C4-2B (cell line): ENCODE results near the gene SATL1.

Source experiments
- H3K27ac ChIP-seq: fragments of 450-650 bp; 2 replicates; pipeline ENCODE4 v1.5.1; 2017
- ZFX ChIP-seq: fragments of 450-650 bp; IDR thresholded peaks from 2 replicates; pipeline ENCODE4 v1.6.1; 2017
- TF ChIP-seq, protein P1 (sequence below): fragments of 450-650 bp; conservative IDR thresholded peaks from 2 replicates; pipeline ENCODE4 v1.5.1; 2017; ENCODE audit warnings: mild to moderate bottlenecking

SATL1 gene

DNA sequence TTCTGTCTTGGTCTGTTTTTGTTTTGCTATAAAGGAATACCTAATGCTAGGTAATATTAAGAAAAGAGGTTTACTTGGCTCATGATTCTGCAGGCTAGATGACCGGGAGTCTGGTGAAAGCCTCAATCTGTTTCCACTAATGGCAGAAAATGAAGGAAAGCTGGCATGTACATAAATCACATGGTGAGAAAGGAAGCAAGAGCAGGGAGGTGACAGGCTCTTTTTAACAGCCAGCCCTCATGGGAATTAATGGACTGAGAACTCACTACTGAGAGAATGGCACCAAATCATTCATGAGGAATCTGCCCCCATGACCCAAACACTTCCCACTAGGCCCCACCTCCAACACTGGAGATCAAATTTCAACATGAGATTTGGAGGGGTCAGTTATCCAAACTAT lies 27.6 kb downstream of the SATL1 start:
- TF ChIP-seq, protein P1, sequence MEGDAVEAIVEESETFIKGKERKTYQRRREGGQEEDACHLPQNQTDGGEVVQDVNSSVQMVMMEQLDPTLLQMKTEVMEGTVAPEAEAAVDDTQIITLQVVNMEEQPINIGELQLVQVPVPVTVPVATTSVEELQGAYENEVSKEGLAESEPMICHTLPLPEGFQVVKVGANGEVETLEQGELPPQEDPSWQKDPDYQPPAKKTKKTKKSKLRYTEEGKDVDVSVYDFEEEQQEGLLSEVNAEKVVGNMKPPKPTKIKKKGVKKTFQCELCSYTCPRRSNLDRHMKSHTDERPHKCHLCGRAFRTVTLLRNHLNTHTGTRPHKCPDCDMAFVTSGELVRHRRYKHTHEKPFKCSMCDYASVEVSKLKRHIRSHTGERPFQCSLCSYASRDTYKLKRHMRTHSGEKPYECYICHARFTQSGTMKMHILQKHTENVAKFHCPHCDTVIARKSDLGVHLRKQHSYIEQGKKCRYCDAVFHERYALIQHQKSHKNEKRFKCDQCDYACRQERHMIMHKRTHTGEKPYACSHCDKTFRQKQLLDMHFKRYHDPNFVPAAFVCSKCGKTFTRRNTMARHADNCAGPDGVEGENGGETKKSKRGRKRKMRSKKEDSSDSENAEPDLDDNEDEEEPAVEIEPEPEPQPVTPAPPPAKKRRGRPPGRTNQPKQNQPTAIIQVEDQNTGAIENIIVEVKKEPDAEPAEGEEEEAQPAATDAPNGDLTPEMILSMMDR: no peak
- no peak for TF ChIP-seq ZFX

DNA sequence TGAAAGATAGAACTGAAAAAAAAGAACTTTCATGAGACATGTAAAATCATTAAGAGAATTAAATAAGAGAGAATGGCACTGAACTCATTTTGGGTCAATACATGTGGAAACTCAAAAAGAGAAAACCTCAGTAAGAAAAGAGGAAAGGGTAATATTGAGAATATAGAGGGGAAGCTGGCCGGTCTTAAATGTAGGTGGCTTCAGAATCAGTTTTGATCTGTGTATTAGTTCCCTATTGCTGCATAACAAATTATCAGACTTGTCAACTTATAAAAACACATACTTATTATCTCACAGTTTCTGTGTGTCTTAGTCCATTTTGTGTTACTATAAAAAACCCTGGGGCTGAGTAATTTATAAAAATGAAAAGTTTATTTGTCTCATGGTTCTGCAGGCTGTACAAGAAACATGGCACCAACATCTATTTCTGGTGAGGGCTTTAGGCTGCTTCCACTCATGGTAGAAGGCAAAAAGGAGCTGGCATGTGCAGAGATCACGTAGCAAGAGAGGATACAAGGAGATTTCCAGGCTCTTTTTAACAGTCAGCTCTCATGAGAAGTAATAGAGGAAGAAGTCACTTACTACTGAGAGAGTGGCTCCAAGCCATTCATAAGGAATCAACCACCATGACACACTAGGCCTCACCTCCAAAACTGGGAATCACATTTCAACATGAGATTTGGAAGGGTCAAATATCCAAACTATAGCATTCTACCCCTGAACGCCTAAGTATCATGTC lies 29.6 kb downstream of the SATL1 start:
- TF ChIP-seq, protein P1: no peak
- TF ChIP-seq ZFX: no peak
- H3K27ac ChIP-seq: no peak overlapping the region

More for the DNA sequence above, 27.6 kb downstream of the SATL1 start:
- no peak overlapping the region for H3K27ac ChIP-seq

DNA sequence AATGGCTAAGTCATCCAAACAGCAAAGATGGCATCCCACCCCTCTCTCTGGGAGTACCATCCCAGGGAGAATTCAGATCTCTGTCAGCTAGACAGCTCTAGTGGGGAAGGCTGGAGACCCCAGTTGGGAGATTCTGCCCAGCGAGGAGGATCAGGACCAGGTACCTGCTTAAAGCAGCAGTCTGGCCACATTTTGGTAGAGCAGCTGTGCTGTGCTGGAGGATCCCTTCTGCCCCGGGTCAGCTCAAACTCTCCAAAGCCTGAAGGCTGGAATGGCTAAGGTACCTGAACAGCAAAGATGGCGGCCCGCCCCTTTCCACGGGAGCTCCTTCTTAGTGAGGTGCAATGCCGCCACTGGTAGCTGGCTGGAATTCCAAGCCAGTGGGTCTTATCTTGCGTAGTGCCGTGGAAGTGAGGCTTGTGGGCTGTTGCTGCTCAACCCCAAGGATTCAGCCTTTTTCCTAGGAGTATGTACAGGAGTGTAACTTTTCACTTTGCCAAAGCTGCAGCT lies 40.1 kb downstream of the SATL1 start:
- TF ChIP-seq ZFX: no peak
- TF ChIP-seq, protein P1: no peak
- H3K27ac ChIP-seq: no peak overlapping the region

DNA sequence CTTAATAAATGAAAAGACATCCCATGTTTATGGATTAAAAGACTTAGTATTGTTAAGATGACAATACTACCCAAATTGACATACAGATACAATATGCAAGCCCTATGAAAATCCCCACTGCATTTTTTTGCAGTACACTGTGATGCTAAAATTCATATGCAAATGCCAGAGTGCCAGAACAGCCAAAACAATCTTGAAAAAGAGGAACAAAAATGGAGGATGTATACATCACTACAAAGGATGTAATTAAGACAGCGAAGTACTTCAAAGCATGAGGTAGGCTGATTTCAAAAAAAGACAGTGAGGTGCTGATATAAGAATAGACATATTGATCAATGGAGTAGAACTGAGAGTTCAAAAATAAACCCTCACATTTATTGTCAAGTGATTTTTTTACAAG lies 47.3 kb downstream of the SATL1 start:
- H3K27ac ChIP-seq: no peak overlapping the region
- TF ChIP-seq, protein P1: no peak
- TF ChIP-seq ZFX: no peak

DNA sequence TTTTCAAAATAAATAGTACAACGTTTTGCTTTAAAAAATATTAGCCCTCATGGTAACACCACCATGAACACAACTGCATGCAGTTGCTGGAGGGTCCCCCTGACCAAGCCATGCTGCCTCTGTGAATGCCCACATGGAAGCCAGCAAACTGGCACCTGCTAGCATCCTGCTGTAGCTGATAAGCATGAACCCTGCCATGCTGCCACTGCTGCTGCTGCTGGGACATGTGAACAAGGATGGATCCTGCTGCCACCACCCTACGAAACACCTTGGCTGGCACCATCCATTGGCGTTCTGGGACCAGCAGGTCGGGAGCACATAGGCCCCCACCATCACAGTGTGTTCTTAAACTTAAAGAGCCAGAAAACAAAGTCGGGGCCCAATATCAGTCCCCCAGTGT lies 83.9 kb downstream of the SATL1 start:
- no peak for TF ChIP-seq ZFX
- TF ChIP-seq, protein P1: no peak

DNA sequence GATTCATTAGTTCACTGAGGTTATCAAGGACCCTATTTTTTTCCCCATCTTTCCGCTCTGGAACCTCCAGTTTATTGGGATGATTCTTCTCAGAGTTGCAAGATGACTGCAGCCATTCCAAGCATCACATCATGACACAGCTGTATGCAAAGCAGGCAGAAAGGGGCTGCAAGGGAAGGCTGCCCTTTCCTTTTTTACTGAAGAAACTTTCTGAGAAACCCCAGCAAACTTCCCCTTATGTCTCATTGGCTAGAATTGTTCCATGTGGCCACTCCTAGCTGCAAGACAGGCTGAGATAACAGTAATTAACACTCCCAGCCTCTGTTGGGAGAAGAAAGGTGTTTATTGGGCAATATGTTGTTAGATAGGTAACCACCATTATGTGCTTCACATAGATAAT lies 102.6 kb downstream of the SATL1 start:
- no peak overlapping the region for H3K27ac ChIP-seq
- TF ChIP-seq, protein P1: no peak

More for the DNA sequence above, 83.9 kb downstream of the SATL1 start:
- H3K27ac ChIP-seq: no peak overlapping the region

DNA sequence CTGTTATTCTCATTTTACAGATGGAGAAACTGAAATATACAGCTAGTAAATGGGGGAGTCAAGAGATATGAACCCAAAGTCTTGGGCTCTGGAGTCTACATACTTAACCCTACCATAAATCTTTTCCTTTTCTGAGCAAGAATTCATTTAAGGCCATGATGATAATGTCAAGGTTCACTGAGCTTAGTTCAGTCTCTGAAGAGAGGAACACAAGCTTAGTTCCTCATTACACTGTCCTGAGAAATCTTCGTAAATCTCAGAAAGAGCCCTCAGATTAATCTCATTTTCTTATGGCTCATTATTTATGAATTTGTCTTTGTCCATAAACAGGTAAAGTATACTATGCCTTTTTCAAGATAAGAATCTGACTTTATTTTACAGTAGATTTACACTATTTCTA lies 104.2 kb downstream of the SATL1 start:
- TF ChIP-seq, protein P1: no peak
- TF ChIP-seq ZFX: no peak

More for the DNA sequence above, 104.2 kb downstream of the SATL1 start:
- no peak overlapping the region for H3K27ac ChIP-seq
